Panc1 (cell line): ENCODE results near the gene TAGLN2. TPM values are rescaled to one million over a fixed set of nuclear protein-coding genes. Genes with fewer than 3 reads are reported as not detected.
A peak's percentile ranks its signal among the peaks of the same experiment; 100 is the strongest.

ENCODE experiments used
- ATAC-seq: fragments of 200-7000 bp; cut with Tn5 transposase; 2 replicates; pipeline ENCODE4 v1.9.1; 2020; ENCODE audit warnings: mild to moderate bottlenecking, moderate library complexity
- BruUV-seq: library from RNA; stranded (reverse); fragments of 400-500 nt; replicated peaks from 2 replicates; lab custom pipeline; 2021; lab: Mats Ljungman, UMichigan
- CTCF ChIA-PET: fragments of 300-600 bp; sonication (Branson Sonifier 250); formaldehyde crosslinking; loops from one replicate; lab custom pipeline; 2022; ENCODE audit warnings: antibody characterized with exemption; lab: Charles Lee
- POLR2A ChIA-PET: fragments of 300-600 bp; sonication (Branson Sonifier 250); formaldehyde crosslinking; loops from one replicate; lab custom pipeline; 2022; ENCODE audit warnings: antibody characterized with exemption; lab: Charles Lee
- DNase-seq: peaks from one replicate; pipeline ENCODE4 v3.0.0-alpha.2; 2010; ENCODE audit warnings: low read depth, low spot score
- H3K27ac ChIP-seq: 2 replicates; pipeline ENCODE4 v1.5.1; 2011; ENCODE audit warnings: mild to moderate bottlenecking, low read length, inconsistent platforms
- H3K27me3 ChIP-seq: fragments of 200-500 bp; sonication (Bioruptor generic); 2 replicates; pipeline ENCODE4 v1.6.0; 2014; ENCODE audit warnings: low read length, inconsistent platforms; ENCODE audit not compliant: control insufficient read depth, insufficient read depth
- H3K36me3 ChIP-seq: fragments of 200-500 bp; sonication (Bioruptor generic); 2 replicates; pipeline ENCODE4 v1.5.1; 2014; ENCODE audit warnings: inconsistent platforms, mild to moderate bottlenecking, low read length, moderate library complexity; ENCODE audit not compliant: control insufficient read depth, insufficient read depth
- H3K4me1 ChIP-seq: 2 replicates; pipeline ENCODE4 v1.5.1; 2011; ENCODE audit warnings: inconsistent platforms, mild to moderate bottlenecking, low read length, moderate library complexity; ENCODE audit not compliant: control insufficient read depth, insufficient read depth
- H3K4me3 ChIP-seq, 2 experiments: 2 replicates each; pipeline ENCODE4 v1.5.1; 2011 to 2012; ENCODE audit warnings: low read depth in 2 of 2, low read length in 2 of 2, mild to moderate bottlenecking in 2 of 2, inconsistent platforms in 1 of 2, moderate library complexity in 1 of 2
- H3K9me3 ChIP-seq: fragments of 200-500 bp; sonication (Bioruptor generic); 2 replicates; pipeline ENCODE4 v1.5.1; 2014; ENCODE audit warnings: low read depth, mild to moderate bottlenecking, inconsistent platforms, low read length, moderate library complexity; ENCODE audit not compliant: control insufficient read depth, insufficient read depth
- CTCF ChIP-seq: fragments of 450-650 bp; IDR thresholded peaks from 2 replicates; pipeline ENCODE4 v1.5.1; 2017; ENCODE audit warnings: mild to moderate bottlenecking
- POLR2AphosphoS5 ChIP-seq: IDR thresholded peaks from 2 replicates; pipeline ENCODE4 v1.6.1; 2012; ENCODE audit warnings: mild to moderate bottlenecking, low read depth, low read length, moderate library complexity
- REST ChIP-seq, 2 experiments: IDR thresholded peaks; 2 replicates each; pipeline ENCODE4 v1.6.1; 2011 to 2012; ENCODE audit warnings: low read depth in 2 of 2, control low read depth in 1 of 2, low read length in 1 of 2, mild to moderate bottlenecking in 1 of 2, moderate library complexity in 1 of 2; ENCODE audit not compliant: insufficient read depth in 1 of 2
- SIN3A ChIP-seq: IDR thresholded peaks from 2 replicates; pipeline ENCODE4 v1.6.1; 2012; ENCODE audit warnings: low read depth, mild to moderate bottlenecking, low read length, moderate library complexity, borderline replicate concordance; ENCODE audit not compliant: insufficient read depth
- TCF7L2 ChIP-seq: IDR thresholded peaks from 2 replicates; pipeline ENCODE4 v1.6.1; 2011; ENCODE audit warnings: mild to moderate bottlenecking, low read depth, low read length, inconsistent platforms
- in situ Hi-C: cut with HindIII; loops from 2 replicates; pipeline ENCODE4 v1.10.0; 2016; ENCODE audit warnings: low sequenced_read_pairs, low pct_unique_long_range_greater_than_20kb
- intact Hi-C: fragments of 100-400 bp; cut with micrococcal nuclease; formaldehyde crosslinking; loops from one replicate; pipeline ENCODE4 v1.10.0; 2022; ENCODE audit not compliant: unreplicated experiment
- total RNA-seq: library from RNA; stranded (reverse); gene quantifications from one replicate; pipeline ENCODE4 v1.2.1, GENCODE V29; 2021; ENCODE audit not compliant: unreplicated experiment

Gene TAGLN2
- total RNA-seq, 1 experiment from 2014 or later, result 474 TPM

DNA sequence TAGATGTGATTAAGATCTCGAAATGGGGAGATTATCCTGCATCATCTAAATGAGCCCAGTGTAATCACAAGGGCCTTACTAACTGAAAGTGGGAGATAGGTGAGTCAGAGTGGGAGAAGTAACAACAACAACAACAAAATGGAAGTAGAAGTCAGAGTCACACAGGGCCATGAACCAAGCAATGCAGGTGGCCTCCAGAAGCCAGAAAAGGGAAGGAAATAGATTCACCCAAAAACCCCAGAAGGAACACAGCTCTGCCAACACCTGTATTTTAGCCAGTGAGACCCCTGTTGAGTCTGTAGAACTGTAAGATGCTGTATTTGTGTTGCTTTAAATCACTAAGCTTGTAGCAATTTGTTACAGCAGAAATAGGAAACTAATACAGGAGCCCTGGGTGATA lies 4.1 kb downstream of the TAGLN2 start:
- no TSS peak for BruUV-seq
- ATAC-seq, result no peak
- Histone ChIP-seq H3K27me3 (no peaks in the 10 kb centered on the region), H3K4me3 (no peak overlapping the region), H3K27ac (peak overlapping the region; percentile 87), H3K4me1 (peaks cover 73% of the 10 kb centered on the region), H3K36me3 (0 out of 2 replicates have a peak, but pooled peaks cover 5% of the 10 kb centered on the region), H3K9me3 (no peaks in the 10 kb centered on the region)
- ChIA-PET POLR2A (no interaction called here), CTCF (no interaction called here)
- TF ChIP-seq SIN3A, result no peak
- intact Hi-C loops, result no loop called here
- no peak for DNase-seq
- in situ Hi-C loops, result no loop called here

- CTCF ChIA-PET, result no interaction called here
- in situ Hi-C loops, result no loop called here
- TF ChIP-seq SIN3A, result no peak
- no peak for TF ChIP-seq POLR2AphosphoS5
- TF ChIP-seq CTCF, result no peak
- TF ChIP-seq TCF7L2, result no peak
- no peak for TF ChIP-seq REST (IDR thresholded peaks at IDR 0.05; ENCODE audit: insufficient read depth in 1 of 2, low read depth in 2 of 2, low read length in 1 of 2)
- no TSS peak for BruUV-seq
- DNase-seq, result no peak
- Histone ChIP-seq H3K4me3 (no peak overlapping the region), H3K27me3 (no peaks in the 10 kb centered on the region), H3K4me1 (peaks cover 74% of the 10 kb centered on the region), H3K36me3 (0 out of 2 replicates have a peak, but pooled peaks cover 5% of the 10 kb centered on the region), H3K9me3 (no peaks in the 10 kb centered on the region), H3K27ac (peak overlapping the region; percentile 87; the same call in 1 of the 2 replicates)
- no peak for ATAC-seq
- POLR2A ChIA-PET, result no interaction called here
- intact Hi-C loops, result no loop called here
Measured at GRCh38 chr1:159920651-159921050, 4.7 kb downstream of the TAGLN2 start.

GRCh38 chr1:159920202-159920601 lies 5.1 kb downstream of the TAGLN2 start:
- no TSS peak for BruUV-seq
- no peaks in the 10 kb centered on the region for H3K9me3 ChIP-seq
- POLR2A ChIA-PET, result no interaction called here
- H3K4me3 ChIP-seq, result no peak overlapping the region
- H3K36me3 ChIP-seq, result 0 out of 2 replicates have a peak, but pooled peaks cover 5% of the 10 kb centered on the region
- H3K27me3 ChIP-seq, result no peaks in the 10 kb centered on the region
- CTCF ChIA-PET, result no interaction called here
- H3K27ac ChIP-seq, result peak overlapping the region; percentile 57; the same call in 1 of the 2 replicates
- no peak for TF ChIP-seq SIN3A
- TF ChIP-seq POLR2AphosphoS5, result no peak; the same call in 1 of the 2 replicates
- TF ChIP-seq CTCF, result no peak
- no peak for TF ChIP-seq TCF7L2
- TF ChIP-seq REST (IDR thresholded peaks at IDR 0.05; ENCODE audit: insufficient read depth in 1 of 2, low read depth in 2 of 2, low read length in 1 of 2), result no peak
- intact Hi-C loops, result no loop called here
- no peak for ATAC-seq
- H3K4me1 ChIP-seq, result peaks cover 77% of the 10 kb centered on the region
- in situ Hi-C loops, result no loop called here
- DNase-seq, result no peak
